ENCODE results near the gene RNF181.
"Not testable (repeated sequence)": the region's sequence is repeated elsewhere in the genome, so short reads cannot be mapped to it uniquely, and the experiment has no call there.

GRCh38 chr2:85592299-85592698, 3.2 kb upstream of the RNF181 start:
- TF ChIP-seq CTCF, POLR2A (IDR thresholded peaks at IDR 0.05): not testable (repeated sequence)

All from testis (tissue), 2 donors.